Fibroblast of lung (primary cell): ENCODE results near the gene YIF1B. TPM values are rescaled to one million over a fixed set of nuclear protein-coding genes. Genes with fewer than 3 reads are reported as not detected.

Experiments
- DNase-seq, 2 donors: peaks; one replicate each; pipeline versions ENCODE4 v3.0.0 to v3.0.0-alpha.2; 2010; ENCODE audit warnings: low read depth in 2 of 2
- H2AFZ ChIP-seq: 2 replicates; pipeline ENCODE4 v1.5.1; 2012; ENCODE audit warnings: low read length, control low read depth, inconsistent platforms
- H3K27ac ChIP-seq: 2 replicates; pipeline ENCODE4 v1.5.1; 2011; ENCODE audit warnings: low read length, control low read depth; ENCODE audit not compliant: insufficient read depth
- H3K27me3 ChIP-seq: 2 replicates; pipeline ENCODE4 v1.5.1; 2011; ENCODE audit warnings: mild to moderate bottlenecking, low read length; ENCODE audit not compliant: control insufficient read depth, insufficient read depth
- H3K36me3 ChIP-seq: 2 replicates; pipeline ENCODE4 v1.5.1; 2011; ENCODE audit warnings: low read length; ENCODE audit not compliant: control insufficient read depth, insufficient read depth
- H3K4me1 ChIP-seq: 2 replicates; pipeline ENCODE4 v1.5.1; 2011; ENCODE audit warnings: low read length; ENCODE audit not compliant: control insufficient read depth, insufficient read depth; ENCODE audit errors: extremely low read depth
- H3K4me2 ChIP-seq: 2 replicates; pipeline ENCODE4 v1.5.1; 2011; ENCODE audit warnings: low read length, control low read depth; ENCODE audit not compliant: insufficient read depth; ENCODE audit errors: extremely low read depth
- H3K4me3 ChIP-seq, 4 experiments: fragments of 200-600 bp in 1 of 4; sonication (generic) in 1 of 4; replicated peaks in 1 of 4; 2 replicates each; pipeline ENCODE4 v1.5.1; 2011 to 2016; ENCODE audit warnings: low read length in 4 of 4, low read depth in 3 of 4, mild to moderate bottlenecking in 3 of 4, control low read depth in 2 of 4, inconsistent platforms in 1 of 4, mixed read lengths in 1 of 4; ENCODE audit not compliant: insufficient read depth in 1 of 4; ENCODE audit errors: control extremely low read depth in 1 of 4
- H3K79me2 ChIP-seq: 2 replicates; pipeline ENCODE4 v1.5.1; 2012; ENCODE audit warnings: mild to moderate bottlenecking, low read length, inconsistent platforms; ENCODE audit not compliant: control insufficient read depth, insufficient read depth
- H3K9ac ChIP-seq: 2 replicates; pipeline ENCODE4 v1.5.1; 2011; ENCODE audit warnings: mild to moderate bottlenecking, low read length, control low read depth; ENCODE audit not compliant: insufficient read depth
- H3K9me3 ChIP-seq: 2 replicates; pipeline ENCODE4 v1.5.1; 2012; ENCODE audit warnings: low read depth, low read length; ENCODE audit not compliant: control insufficient read depth, insufficient read depth
- H4K20me1 ChIP-seq: 2 replicates; pipeline ENCODE4 v1.5.1; 2011; ENCODE audit warnings: low read length; ENCODE audit not compliant: control insufficient read depth, insufficient read depth; ENCODE audit errors: extremely low read depth
- CTCF ChIP-seq, 2 donors: IDR thresholded peaks in 1 of 2; conservative IDR thresholded peaks in 1 of 2; 1 replicate in 1 of 2; 2 replicates in 1 of 2; pipeline ENCODE4 v1.5.1; 2011 to 2012; ENCODE audit warnings: low read length in 2 of 2, control low read depth in 1 of 2, inconsistent platforms in 1 of 2, low read depth in 1 of 2, mild to moderate bottlenecking in 1 of 2
- EZH2 ChIP-seq: IDR thresholded peaks from 2 replicates; pipeline ENCODE4 v1.5.1; 2012; ENCODE audit warnings: low read length, control low read depth, mild to moderate bottlenecking; ENCODE audit errors: missing control alignments
- polyA plus RNA-seq, 2 donors: library from polyadenylated mRNA; depleted of rRNA in 1 of 2; stranded (reverse) in 1 of 2; unstranded in 1 of 2; fragments of >200 nt; gene quantifications; 2 replicates each; pipeline ENCODE4 v1.2.1, GENCODE V29; 2011 to 2012; ENCODE audit warnings: missing spikeins in 1 of 2
- total RNA-seq: library from RNA; depleted of rRNA; stranded (reverse); fragments of >200 nt; gene quantifications from 2 replicates; pipeline ENCODE4 v1.2.1, GENCODE V29; 2014

YIF1B gene
- total and polyA plus RNA-seq, 2 donors (not counting 1 experiment from before 2014, with no cell fraction given): 73.3 to 96.5 TPM

GRCh38 chr19:38268539-38268938, 47.2 kb downstream of the YIF1B start:
- Histone ChIP-seq H4K20me1 (no peaks in the 10 kb centered on the region), H3K4me3 (no peak overlapping the region), H3K9me3 (no peaks in the 10 kb centered on the region), H3K36me3 (no peaks in the 10 kb centered on the region), H3K9ac (no peak overlapping the region), H3K27ac (no peak overlapping the region), H3K27me3 (no peaks in the 10 kb centered on the region), H2AFZ (no peak overlapping the region), H3K79me2 (no peaks in the 10 kb centered on the region), H3K4me2 (no peak overlapping the region), H3K4me1 (peaks cover 17% of the 10 kb centered on the region)
- TF ChIP-seq EZH2 (no peak), CTCF (conservative IDR thresholded peaks at IDR 0.05 in 1 of 2, IDR thresholded peaks at IDR 0.05 in 1 of 2; ENCODE audit: low read depth in 1 of 2, low read length in 2 of 2) (no peak)
- no peak for DNase-seq

- Histone ChIP-seq H3K9ac (no peak overlapping the region), H3K4me1 (peaks cover 17% of the 10 kb centered on the region), H3K27me3 (no peaks in the 10 kb centered on the region), H2AFZ (no peak overlapping the region), H3K36me3 (no peaks in the 10 kb centered on the region), H3K4me3 (no peak overlapping the region), H3K79me2 (no peaks in the 10 kb centered on the region), H4K20me1 (no peaks in the 10 kb centered on the region), H3K9me3 (no peaks in the 10 kb centered on the region), H3K27ac (no peak overlapping the region), H3K4me2 (no peak overlapping the region)
- TF ChIP-seq CTCF (conservative IDR thresholded peaks at IDR 0.05 in 1 of 2, IDR thresholded peaks at IDR 0.05 in 1 of 2; ENCODE audit: low read depth in 1 of 2, low read length in 2 of 2) (no peak), EZH2 (no peak)
- DNase-seq: no peak
Measured at GRCh38 chr19:38267761-38268483, 47.8 kb downstream of the YIF1B start.

DNA sequence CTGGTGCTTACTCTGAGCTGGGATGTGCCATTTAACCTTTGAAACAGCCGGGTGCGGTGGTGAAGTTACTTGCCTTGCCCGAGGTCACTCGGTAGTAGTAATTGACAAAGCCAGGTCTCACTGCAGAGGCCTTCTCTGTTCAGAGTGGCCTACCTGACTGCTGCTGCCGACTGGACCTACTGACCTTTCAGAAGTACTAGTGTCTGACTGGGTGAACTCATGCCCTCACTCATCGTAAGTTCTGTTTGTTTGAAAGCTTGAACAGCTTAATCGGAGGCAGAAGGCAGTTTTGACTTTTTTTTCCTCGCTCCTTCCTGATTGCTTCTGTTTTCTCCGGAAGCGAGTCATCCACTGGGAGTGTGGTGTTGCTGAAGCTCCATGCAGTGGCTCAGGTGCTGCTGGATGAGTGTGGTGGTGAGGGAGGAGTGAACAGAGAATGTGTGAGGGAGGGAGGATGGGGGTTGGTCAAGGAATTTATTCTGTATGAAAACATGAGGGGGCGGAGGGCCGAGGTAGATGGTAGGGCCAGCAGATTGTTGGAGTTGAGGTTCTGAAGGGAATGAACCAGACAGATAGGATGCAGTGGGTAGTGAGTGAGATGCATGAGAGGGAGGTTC, 48.7 kb downstream of the YIF1B start:
- Histone ChIP-seq H3K9ac (no peak overlapping the region), H4K20me1 (no peaks in the 10 kb centered on the region), H3K36me3 (no peaks in the 10 kb centered on the region), H3K4me1 (peaks cover 17% of the 10 kb centered on the region), H3K9me3 (no peaks in the 10 kb centered on the region), H3K79me2 (no peaks in the 10 kb centered on the region), H3K4me3 (no peak overlapping the region), H3K27ac (no peak overlapping the region), H3K4me2 (no peak overlapping the region), H2AFZ (no peak overlapping the region), H3K27me3 (no peaks in the 10 kb centered on the region)
- peak; percentile 42 to 73 for DNase-seq
- TF ChIP-seq CTCF (conservative IDR thresholded peaks at IDR 0.05 in 1 of 2, IDR thresholded peaks at IDR 0.05 in 1 of 2; ENCODE audit: low read depth in 1 of 2, low read length in 2 of 2) (no peak), EZH2 (no peak)
